Endothelial cell of umbilical vein (primary cell): ENCODE results near the gene FYB2. TPM values are rescaled to one million over a fixed set of nuclear protein-coding genes. Genes with fewer than 3 reads are reported as not detected.

Experiments used
- BruUV-seq: library from RNA; stranded (reverse); fragments of 400-500 nt; replicated peaks from 2 replicates; lab custom pipeline; 2021; lab: Mats Ljungman, UMichigan
- CTCF ChIA-PET: fragments of 300-600, 350-600 bp; sonication (Branson Sonifier 250); formaldehyde crosslinking; loops from one replicate; lab custom pipeline; 2021; ENCODE audit warnings: antibody characterized with exemption, inconsistent platforms; lab: Charles Lee
- POLR2A ChIA-PET: fragments of 300-600, 350-600 bp; sonication (Branson Sonifier 250); formaldehyde crosslinking; loops from one replicate; lab custom pipeline; 2021; ENCODE audit warnings: antibody characterized with exemption, inconsistent platforms; lab: Charles Lee
- DNase-seq: peaks from one replicate; pipeline ENCODE4 v3.0.0-alpha.2; 2011; ENCODE audit warnings: low read depth, low spot score
- FAIRE-seq: peaks from 2 replicates; lab custom pipeline; 2011; peaks lifted over from hg19 to GRCh38; lab: Jason Lieb, UNC
- H2AFZ ChIP-seq: 2 replicates; pipeline ENCODE4 v1.6.0; 2012; ENCODE audit warnings: low read depth, low read length, control low read depth, inconsistent platforms
- H3K27ac ChIP-seq: 2 replicates; pipeline ENCODE4 v1.5.1; 2011; ENCODE audit warnings: low read depth, mild to moderate bottlenecking, control low read depth, low read length, moderate library complexity; ENCODE audit not compliant: insufficient read depth
- H3K27me3 ChIP-seq, 2 experiments: 2 replicates each; pipeline versions ENCODE4 v1.6.0 to v1.6.1; 2011; ENCODE audit warnings: low read length in 2 of 2, mixed read lengths in 1 of 2; ENCODE audit not compliant: control insufficient read depth in 2 of 2, insufficient read depth in 2 of 2
- H3K36me3 ChIP-seq, 2 experiments: 2 replicates in 1 of 2; 3 replicates in 1 of 2; pipeline ENCODE4 v1.5.1; 2011; ENCODE audit warnings: low read length in 2 of 2, mild to moderate bottlenecking in 1 of 2, moderate library complexity in 1 of 2; ENCODE audit not compliant: control insufficient read depth in 2 of 2, insufficient read depth in 2 of 2; ENCODE audit errors: extremely low read depth in 1 of 2
- H3K4me1 ChIP-seq: 3 replicates; pipeline ENCODE4 v1.5.1; 2011; ENCODE audit warnings: mild to moderate bottlenecking, low read length; ENCODE audit not compliant: control insufficient read depth, insufficient read depth; ENCODE audit errors: extremely low read depth
- H3K4me2 ChIP-seq: 2 replicates; pipeline ENCODE4 v1.6.1; 2011; ENCODE audit warnings: low read length, control low read depth, mixed read lengths; ENCODE audit not compliant: insufficient read depth
- H3K4me3 ChIP-seq, 3 experiments: fragments of 200-600 bp in 1 of 3; sonication (generic), shearing (Covaris generic) in 1 of 3; replicated peaks in 1 of 3; 2 replicates each; pipeline ENCODE4 v1.5.1; 2011 to 2016; ENCODE audit warnings: control low read depth in 3 of 3, low read length in 3 of 3, mild to moderate bottlenecking in 2 of 3, inconsistent platforms in 1 of 3, low read depth in 1 of 3, moderate library complexity in 1 of 3; ENCODE audit not compliant: insufficient read depth in 1 of 3
- H3K79me2 ChIP-seq: 2 replicates; pipeline ENCODE4 v1.6.0; 2012; ENCODE audit warnings: low read length, inconsistent platforms; ENCODE audit not compliant: control insufficient read depth, insufficient read depth
- H3K9ac ChIP-seq: replicated peaks from 2 replicates; pipeline ENCODE3; 2011; ENCODE audit warnings: low read length, control low read depth; ENCODE audit not compliant: insufficient read depth; ENCODE audit errors: extremely low read depth
- H3K9me1 ChIP-seq: replicated peaks from 3 replicates; pipeline ENCODE4 v1.6.0; 2011; ENCODE audit warnings: mild to moderate bottlenecking, low read length; ENCODE audit not compliant: control insufficient read depth, insufficient read depth; ENCODE audit errors: extremely low read depth
- H3K9me3 ChIP-seq: replicated peaks from 2 replicates; pipeline ENCODE4 v1.5.1; 2012; ENCODE audit warnings: low read length, inconsistent platforms; ENCODE audit not compliant: control insufficient read depth, insufficient read depth
- H4K20me1 ChIP-seq: replicated peaks from 2 replicates; pipeline ENCODE3; 2011; ENCODE audit warnings: mild to moderate bottlenecking, low read length; ENCODE audit not compliant: control insufficient read depth, insufficient read depth; ENCODE audit errors: extremely low read depth
- EZH2 ChIP-seq: IDR thresholded peaks from 2 replicates; pipeline ENCODE4 v1.6.1; 2012; ENCODE audit warnings: borderline replicate concordance, low read depth, mild to moderate bottlenecking, moderate library complexity, low read length, inconsistent platforms; ENCODE audit not compliant: severe bottlenecking
- FOS ChIP-seq: IDR thresholded peaks from 2 replicates; pipeline ENCODE4 v1.6.1; 2011; ENCODE audit warnings: mild to moderate bottlenecking, low read length, moderate library complexity, borderline replicate concordance; ENCODE audit not compliant: insufficient read depth
- GATA2 ChIP-seq: IDR thresholded peaks from 2 replicates; pipeline ENCODE4 v1.7.0; 2011; ENCODE audit warnings: low read depth, mild to moderate bottlenecking, moderate library complexity, mixed read lengths, low read length; ENCODE audit not compliant: insufficient read length, insufficient read depth
- JUN ChIP-seq: IDR thresholded peaks from 2 replicates; pipeline ENCODE4 v1.6.1; 2011; ENCODE audit warnings: borderline replicate concordance, low read depth; ENCODE audit not compliant: insufficient read length, insufficient read depth
- MYC ChIP-seq: IDR thresholded peaks from one replicate; pipeline ENCODE4 v1.6.1; 2011; ENCODE audit warnings: mild to moderate bottlenecking, low read depth, low read length
- POLR2A ChIP-seq: IDR thresholded peaks from 2 replicates; pipeline ENCODE4 v1.6.1; 2012; ENCODE audit warnings: low read depth, mild to moderate bottlenecking, control low read depth, low read length
- POLR2AphosphoS5 ChIP-seq: IDR thresholded peaks from 2 replicates; pipeline ENCODE4 v1.6.1; 2012; ENCODE audit warnings: low read depth, mild to moderate bottlenecking, control low read depth, low read length, moderate library complexity; ENCODE audit not compliant: insufficient read depth
- dilution Hi-C: fragments of 300-500 bp; cut with MboI; formaldehyde crosslinking; loops from one replicate; pipeline ENCODE4 v1.15.0; 2019; ENCODE audit warnings: low sequenced_read_pairs; ENCODE audit not compliant: extremely low pct_ligation_motif_present
- intact Hi-C: fragments of 100-400 bp; cut with micrococcal nuclease; formaldehyde crosslinking; loops from one replicate; pipeline ENCODE4 v1.10.0; 2022
- polyA plus RNA-seq, 4 experiments: library from polyadenylated mRNA; depleted of rRNA in 3 of 4; stranded (reverse) in 3 of 4; unstranded in 1 of 4; fragments of >200 nt; gene quantifications; 2 replicates each; pipeline versions ENCODE4 v1.2.1 to v1.2.3, GENCODE V29; 2011 to 2012; ENCODE audit warnings: missing spikeins in 1 of 4
- total RNA-seq: library from RNA; stranded (reverse); gene quantifications from 2 replicates; pipeline ENCODE4 v1.2.3, GENCODE V29; 2021
- TF ChIP-seq, protein P1 (sequence below), 2 donors: IDR thresholded peaks; 1 replicate in 1 of 2; 2 replicates in 1 of 2; pipeline ENCODE4 v1.5.1; 2011; ENCODE audit warnings: low read length in 2 of 2, mild to moderate bottlenecking in 2 of 2, moderate library complexity in 2 of 2, control low read depth in 1 of 2, inconsistent platforms in 1 of 2, low read depth in 1 of 2; ENCODE audit not compliant: insufficient read depth in 1 of 2; ENCODE audit errors: extremely low read depth in 1 of 2
- TF ChIP-seq, protein P2 (sequence below): IDR thresholded peaks from 2 replicates; pipeline ENCODE4 v1.6.1; 2011; ENCODE audit not compliant: insufficient read depth, insufficient read length

FYB2 gene
- total and polyA plus RNA-seq, 2 donors (not counting 3 experiments of a cell fraction or from before 2014, with no cell fraction given) = not detected

DNA sequence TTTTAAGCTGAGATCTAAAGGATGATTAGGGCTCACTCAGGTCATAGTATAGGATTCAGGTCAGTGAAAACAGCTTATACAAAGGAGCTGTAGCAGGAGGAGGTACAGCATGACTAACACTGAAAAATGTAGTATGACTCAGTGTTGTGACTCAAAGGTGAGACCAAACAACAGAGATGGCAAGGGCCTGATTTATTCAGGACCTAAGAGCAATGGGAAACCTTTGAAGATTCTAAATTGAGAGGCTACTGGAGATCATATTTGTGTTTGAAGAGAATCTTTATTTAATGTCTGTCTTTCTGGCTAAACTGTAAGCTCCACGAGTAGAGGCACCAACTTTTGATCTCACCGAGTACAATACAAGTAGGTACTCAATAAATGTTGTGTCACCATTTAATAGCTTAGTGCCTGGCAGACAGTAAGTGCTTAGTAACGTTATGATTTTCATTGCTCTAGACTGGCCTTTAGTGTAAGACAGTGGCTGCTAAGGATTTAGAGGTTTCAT is 130.6 kb downstream of the FYB2 start:
- FAIRE-seq = peak; percentile 48

More for the DNA sequence above, 130.6 kb downstream of the FYB2 start:
- Histone ChIP-seq H3K4me1 (peaks cover 10% of the 10 kb centered on the region), H3K79me2 (no peaks in the 10 kb centered on the region), H3K27ac (no peak overlapping the region), H2AFZ (no peak overlapping the region), H3K36me3 (no peaks in the 10 kb centered on the region), H4K20me1 (no peaks in the 10 kb centered on the region), H3K9me1 (no peaks in the 10 kb centered on the region), H3K4me3 (no peak overlapping the region), H3K4me2 (no peak overlapping the region), H3K9me3 (no peaks in the 10 kb centered on the region), H3K9ac (no peak overlapping the region), H3K27me3 (no peaks in the 10 kb centered on the region)
- dilution Hi-C loops = no loop called here
- ChIA-PET POLR2A (no interaction called here), CTCF (interaction anchor here (0.5 to 1.5 kb wide), 5 partner anchors 11 to 1210 kb away, joined by 3 to 6 read pairs (median 3); no protein-coding TSS in a partner anchor)
- intact Hi-C loops = no loop called here
- DNase-seq = peak; percentile 79
- TF ChIP-seq GATA2 (peak; percentile 89), EZH2 (no peak), FOS (peak; percentile 95), MYC (no peak), POLR2AphosphoS5 (no peak), POLR2A (no peak), JUN (peak; percentile 80)
- TF ChIP-seq, protein P1, sequence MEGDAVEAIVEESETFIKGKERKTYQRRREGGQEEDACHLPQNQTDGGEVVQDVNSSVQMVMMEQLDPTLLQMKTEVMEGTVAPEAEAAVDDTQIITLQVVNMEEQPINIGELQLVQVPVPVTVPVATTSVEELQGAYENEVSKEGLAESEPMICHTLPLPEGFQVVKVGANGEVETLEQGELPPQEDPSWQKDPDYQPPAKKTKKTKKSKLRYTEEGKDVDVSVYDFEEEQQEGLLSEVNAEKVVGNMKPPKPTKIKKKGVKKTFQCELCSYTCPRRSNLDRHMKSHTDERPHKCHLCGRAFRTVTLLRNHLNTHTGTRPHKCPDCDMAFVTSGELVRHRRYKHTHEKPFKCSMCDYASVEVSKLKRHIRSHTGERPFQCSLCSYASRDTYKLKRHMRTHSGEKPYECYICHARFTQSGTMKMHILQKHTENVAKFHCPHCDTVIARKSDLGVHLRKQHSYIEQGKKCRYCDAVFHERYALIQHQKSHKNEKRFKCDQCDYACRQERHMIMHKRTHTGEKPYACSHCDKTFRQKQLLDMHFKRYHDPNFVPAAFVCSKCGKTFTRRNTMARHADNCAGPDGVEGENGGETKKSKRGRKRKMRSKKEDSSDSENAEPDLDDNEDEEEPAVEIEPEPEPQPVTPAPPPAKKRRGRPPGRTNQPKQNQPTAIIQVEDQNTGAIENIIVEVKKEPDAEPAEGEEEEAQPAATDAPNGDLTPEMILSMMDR (IDR thresholded peaks at IDR 0.05; ENCODE audit: extremely low read depth in 1 of 2, insufficient read depth in 1 of 2, low read depth in 1 of 2, low read length in 2 of 2) = no peak
- TF ChIP-seq, protein P2, sequence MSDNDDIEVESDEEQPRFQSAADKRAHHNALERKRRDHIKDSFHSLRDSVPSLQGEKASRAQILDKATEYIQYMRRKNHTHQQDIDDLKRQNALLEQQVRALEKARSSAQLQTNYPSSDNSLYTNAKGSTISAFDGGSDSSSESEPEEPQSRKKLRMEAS = no peak
- BruUV-seq = no TSS peak
